HS-27A (cell line): Measurements from ENCODE around the gene UPK1A.
A peak's percentile ranks its signal among the peaks of the same experiment; 100 is the strongest.
"Not testable (repeated sequence)": the region's sequence is repeated elsewhere in the genome, so short reads cannot be mapped to it uniquely, and the experiment has no call there.

ENCODE experiments used
- DNase-seq: peaks from one replicate; pipeline ENCODE4 v3.0.0-alpha.2; 2012; ENCODE audit warnings: low read depth, missing footprints

The UPK1A gene

DNA sequence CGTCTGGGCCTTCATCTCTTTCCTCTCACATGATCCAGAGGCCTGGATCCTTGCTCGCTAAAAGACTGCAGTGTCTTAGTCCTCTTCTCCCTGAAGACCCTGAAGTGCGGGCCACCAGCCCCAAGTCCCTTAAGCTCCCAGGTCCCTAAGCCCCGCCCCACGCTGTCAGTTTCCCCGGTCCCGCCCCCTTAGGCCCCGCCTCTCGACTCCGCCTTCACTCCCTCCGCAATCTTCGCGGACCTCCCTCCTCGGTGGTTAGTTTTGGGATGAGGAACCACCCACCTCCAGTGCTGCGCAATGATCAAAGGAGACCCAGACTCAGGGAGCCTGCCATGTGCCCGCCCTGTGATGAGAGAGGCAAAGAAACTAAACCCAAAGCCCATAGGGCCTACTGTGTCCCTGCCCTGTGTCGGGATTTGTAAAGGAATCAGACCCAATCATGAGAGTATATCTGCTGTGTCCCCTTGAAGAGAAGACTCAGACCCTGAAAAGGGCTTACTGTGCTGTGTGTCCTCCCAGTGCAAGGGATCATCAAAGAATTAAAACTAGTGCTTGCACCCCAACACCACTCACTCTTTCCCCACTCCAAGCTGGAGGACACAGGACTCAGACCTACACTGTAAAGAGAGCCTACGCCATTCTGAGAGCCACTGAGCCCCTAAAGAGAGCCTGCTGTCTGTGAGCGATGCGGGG is 21.2 kb upstream of the UPK1A start:
- DNase-seq, result no peak

DNA sequence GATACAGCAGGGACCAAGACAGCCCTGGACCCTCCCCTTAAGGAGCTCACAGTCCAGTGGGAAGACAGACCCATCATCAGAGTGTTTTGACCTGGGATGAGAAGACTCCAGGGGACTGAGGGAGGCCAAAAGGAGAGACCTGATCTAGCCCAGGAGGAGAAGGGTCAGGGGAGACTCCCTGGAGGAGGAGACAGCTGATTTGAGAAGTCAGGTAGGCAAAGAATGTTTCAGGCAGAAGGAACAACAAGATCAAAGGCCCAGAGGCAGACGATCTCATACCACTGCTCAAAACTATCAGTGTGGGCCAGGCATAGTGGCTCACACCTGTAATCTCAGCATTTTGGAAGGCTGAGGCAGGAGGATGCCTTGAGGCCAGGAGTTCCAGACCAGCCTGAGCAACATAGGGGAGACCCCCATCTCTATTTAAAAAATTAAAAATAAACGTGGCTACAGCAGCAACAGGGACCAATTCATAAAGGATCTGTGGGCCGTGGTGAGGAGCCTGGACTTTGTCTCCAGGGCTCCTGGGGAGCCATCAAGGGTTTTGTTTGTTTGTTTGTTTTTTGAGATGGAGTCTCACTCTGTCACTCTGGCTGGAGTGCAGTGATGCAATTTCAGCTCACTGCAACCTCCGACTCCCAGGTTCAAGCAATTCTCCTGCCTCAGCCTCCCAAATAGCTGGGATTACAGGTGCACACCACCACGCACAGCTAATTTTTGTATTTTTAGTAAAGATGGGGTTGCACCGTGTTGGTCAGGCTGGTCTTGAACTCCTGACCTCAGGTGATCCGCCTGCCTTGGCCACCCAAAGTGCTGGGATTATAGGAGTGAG is 20.4 kb upstream of the UPK1A start:
- DNase-seq, result no peak

DNA sequence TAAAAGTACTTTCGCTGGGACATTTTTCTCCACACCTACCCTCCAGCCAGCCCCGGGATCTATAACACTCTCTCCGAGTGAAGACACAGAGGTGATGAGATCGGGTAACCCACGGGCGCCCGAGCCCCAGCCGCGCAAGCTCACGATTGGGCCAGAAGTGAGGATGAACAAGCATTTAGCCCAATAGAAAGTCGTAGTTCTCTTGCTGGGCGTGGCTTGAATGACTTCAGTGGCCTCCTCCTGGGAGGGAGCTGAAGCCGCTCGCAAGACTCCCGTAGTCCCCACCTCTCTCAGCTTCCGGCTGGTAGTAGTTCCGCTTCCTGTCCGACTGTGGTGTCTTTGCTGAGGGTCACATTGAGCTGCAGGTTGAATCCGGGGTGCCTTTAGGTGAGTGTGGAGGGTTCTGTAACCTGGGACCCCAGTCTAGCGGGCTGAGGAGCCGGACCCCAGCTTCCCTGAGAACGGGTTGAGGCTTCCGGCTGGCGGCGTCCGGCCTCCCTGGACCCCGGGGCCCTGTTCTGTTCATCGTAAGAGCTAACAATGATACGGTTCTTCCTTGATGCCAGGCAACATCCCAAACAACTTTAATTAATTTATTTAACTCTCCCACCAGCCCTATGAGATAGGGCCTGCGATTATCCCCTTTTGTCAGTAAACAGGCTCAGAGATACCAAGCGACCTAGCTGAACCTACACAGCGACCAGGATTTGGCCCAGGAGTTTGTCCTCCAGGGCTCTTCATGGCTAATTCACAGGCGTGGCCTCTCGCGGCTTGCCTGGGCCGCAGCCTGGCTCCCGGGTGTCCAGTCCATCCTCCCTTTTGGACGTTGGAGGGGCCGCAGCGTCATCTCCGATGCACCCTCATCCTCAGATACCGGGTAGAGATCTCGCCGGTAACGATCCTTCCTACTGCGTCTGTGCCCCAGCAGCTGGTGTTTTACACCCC is 18.0 kb upstream of the UPK1A start, which contains the start of gene COX6B1:
TSS of gene COX6B1 (plus strand) at position 307 of the 945 bp plus-strand sequence. CDS start 2,921 bp downstream, outside the sequence.
- DNase-seq, result peak; percentile 99

DNA sequence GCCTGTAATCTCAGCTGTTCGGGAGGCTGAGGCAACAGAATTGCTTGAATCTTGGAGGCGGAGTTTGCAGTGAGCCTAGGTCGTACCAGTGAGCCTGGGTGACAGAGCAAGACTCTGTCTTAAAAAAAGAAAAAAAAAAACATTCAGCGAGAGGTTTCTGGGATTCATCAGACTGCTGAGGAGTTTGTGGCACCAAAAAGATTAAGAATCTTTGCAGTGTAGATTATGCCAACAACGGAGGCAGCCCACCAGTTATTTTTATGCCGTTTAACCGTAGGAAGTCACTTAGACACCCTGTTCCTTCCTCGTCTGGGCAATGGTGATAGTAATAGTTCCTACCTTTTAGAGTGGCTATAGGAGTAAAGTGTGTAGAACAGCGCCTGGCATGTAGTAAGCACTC is 15.7 kb upstream of the UPK1A start:
- no peak for DNase-seq

DNA sequence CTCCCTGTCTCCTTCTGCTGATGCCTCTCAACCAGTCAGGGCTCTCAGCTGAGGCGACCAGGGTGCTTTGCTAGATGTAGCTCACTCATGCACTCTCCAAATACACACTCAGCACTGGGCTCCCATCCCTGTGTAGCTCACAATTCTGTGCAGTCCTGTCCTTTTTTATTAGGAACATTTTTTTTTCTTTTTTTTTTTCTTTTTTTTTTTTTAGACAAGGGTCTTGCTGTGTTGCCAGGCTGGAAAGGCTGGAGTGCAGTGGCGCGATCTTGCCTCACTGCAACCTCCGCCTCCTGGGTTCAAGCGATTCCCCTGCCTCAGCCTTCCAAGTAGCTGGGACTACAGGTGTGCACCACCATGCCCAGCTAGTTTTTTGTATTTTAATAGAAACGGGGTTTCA is 11.5 kb upstream of the UPK1A start:
- DNase-seq, result not testable (repeated sequence)

DNA sequence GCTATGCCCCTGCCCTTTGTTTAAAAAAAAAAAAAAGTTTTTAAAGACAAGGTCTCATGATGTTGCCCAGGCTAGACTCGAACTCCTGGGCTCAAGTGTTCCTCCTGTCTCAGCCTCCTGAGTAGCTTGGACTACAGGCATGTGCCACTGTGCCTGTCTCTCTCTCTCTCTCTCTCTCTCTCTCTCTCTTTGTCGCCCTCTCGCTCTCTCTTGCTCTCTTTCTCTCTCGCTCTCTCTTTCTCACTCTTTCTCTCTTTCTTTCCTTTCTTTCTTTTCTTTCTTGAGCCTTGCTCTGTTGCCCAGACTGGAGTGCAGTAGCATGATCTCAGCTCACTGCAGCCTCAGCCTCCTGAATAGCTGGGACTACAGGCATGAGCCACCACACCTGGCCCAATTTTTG is 10.7 kb upstream of the UPK1A start:
- no peak for DNase-seq

DNA sequence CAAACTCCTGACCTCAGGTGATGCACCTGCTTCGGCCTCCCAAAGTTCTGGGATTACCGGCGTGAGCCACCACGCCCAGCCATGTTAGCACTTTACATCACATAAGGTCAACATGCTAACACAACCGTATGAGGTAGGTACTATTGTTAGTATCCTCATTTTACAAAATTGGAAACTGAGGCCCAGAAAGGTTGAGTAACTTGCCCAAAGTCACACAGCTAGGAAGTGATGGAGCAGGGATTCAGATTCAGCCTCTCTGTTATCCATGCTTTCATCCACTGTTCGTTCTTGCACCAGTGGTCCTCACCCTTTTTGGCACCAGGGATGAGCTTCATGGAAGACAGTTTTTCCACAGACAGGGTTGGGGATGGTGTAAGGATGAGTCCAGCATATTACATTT is 9.6 kb upstream of the UPK1A start:
- DNase-seq, result no peak

DNA sequence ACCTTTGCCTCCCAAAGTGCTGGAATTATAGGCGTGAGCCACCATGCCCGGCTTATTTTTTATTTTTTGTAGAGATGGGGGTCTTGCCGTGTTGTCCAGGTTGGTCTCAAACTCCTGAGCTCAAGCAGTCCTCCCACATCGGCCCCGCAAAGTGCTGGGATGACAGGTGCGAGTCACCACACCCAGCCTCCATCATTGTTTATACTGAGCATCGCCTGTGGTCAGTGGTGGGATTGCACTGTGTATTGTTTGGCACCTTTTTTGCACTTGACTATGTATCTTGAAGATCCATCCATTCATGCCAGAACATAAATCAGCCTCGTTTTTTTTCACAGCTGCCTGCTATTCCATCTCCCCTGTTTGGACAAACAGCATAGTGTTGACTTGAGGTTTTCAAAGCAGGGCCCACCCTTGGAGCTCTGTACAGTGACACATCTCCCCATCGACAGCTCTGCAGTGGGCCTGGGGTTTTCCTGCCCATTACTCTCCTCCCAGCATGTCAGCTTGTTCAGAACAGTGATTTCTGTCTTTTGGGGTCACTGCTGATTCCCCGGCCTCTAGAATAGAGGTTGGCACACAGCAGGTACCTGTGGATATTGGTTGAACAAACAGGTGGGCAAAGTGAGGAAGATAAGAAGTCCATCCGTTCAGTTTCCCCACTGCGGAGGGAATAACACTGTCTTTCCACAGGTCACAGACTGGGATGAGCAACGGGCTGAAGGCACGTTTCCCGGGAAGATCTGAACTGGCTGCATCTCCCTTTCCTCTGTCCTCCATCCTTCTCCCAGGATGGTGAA is 8.2 kb upstream of the UPK1A start:
- no peak for DNase-seq

DNA sequence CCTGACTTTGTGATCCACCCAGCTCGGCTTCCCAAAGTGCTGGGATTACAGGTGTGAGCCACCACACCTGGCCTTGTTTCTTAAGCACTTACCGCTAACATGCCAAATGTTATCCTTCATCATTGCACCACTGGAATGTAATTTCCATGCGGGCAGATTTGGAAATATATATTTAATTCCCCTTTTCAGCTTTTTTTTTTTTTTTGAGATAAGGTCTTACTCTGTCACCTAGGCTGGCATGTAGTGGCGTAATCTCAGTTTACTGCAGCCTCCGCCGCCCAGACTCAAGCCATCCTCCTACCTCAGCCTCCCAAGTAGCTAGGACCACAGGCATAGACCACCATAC is 4.3 kb upstream of the UPK1A start:
- DNase-seq, result no peak

DNA sequence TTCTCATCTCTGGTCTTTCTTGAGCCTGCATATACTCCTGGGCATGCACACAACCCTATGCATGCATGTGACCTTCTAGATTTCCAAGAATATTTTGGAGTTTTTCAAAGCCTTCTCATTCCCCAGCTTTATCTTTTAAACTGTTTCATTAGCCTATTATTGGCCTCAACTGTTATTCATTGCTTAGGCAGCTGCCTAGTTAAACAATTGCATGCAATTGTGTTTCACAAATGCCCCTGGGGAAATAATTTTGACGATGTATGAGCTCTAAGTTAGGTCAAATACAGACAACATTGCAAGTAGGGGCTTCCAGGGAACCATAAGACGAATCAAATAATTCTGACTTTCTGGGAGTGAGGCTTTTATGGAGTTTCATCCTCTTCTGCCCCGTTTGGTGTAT is 2.3 kb upstream of the UPK1A start:
- no peak for DNase-seq

DNA sequence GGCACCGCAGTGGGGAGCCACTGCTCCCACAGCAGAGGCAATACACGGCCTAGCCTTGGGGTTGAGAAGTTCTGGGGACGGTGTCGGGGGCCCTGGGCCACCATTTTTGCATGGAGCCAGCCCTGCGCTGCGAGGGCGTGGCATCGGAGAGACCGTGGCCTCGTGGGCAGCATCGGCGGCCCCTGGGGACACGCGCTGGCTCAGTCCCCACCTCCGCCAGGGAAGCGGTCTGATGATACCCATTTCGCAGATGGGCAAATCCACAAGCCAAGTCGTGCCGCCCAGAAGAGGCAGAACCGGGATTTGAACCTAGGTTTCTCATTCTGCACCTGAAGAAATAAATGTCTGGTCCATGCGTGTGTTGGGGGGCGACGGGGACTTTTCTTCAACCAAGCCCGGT is 1.2 kb upstream of the UPK1A start:
- no peak for DNase-seq

DNA sequence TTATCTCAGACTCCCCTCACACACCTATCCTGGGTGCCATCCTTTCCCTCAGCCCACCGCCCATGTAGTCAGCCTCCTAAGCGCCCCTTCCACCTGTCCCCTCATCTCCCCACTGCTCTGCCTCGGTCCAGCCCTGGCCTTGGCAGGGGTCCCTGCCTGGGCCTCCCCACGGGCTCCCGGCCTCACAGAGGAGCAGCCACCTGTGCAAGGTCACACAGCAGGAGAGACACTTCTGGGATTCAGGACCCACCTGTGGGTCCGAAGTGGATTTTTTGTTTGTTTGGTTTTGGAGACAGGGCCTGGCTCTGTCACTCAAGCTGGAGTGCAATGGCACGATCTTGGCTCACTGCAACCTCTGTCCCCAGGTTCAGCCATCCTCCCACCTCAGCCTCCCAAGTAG is 713 bp upstream of the UPK1A start:
- DNase-seq, result no peak

DNA sequence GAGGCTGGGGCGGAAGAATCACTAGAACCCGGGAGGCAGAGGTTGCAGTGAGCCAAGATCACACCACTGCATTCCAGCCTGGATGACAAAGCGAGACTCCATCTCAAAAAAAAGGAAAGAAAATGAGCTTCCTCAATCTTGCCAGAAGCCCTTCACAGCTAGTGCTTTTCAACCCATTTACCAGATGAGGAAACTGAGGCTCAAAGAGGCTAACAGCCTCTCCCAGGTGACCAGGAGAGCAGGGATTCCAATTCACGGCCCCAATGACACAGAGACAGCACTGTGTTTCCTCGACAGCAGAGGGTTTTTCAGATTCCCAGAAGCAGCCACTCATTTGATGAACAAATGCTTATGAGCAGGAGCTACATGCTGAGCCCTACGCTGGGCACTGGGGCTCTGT is 3.2 kb downstream of the UPK1A start:
- DNase-seq, result no peak

DNA sequence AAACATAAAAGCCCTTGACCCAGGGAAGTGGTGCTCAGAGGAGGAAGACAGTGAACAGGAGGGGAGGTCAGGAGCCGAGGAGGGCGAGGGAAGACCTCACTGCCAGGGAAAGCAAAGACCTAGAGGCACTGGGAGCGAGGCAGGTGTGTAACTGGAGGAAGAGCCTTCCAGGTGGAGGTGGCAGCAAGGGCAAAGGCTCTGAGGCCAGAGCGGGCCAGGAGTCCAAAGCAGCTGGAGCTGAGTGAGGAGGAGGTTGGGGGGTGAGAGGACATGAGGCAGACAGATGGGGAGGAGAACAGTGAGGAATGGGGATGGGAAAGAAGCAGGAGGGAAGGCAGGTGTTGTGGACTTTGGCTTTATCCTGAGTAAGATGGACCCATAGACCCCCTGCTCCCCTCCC is 3.7 kb downstream of the UPK1A start:
- no peak for DNase-seq

DNA sequence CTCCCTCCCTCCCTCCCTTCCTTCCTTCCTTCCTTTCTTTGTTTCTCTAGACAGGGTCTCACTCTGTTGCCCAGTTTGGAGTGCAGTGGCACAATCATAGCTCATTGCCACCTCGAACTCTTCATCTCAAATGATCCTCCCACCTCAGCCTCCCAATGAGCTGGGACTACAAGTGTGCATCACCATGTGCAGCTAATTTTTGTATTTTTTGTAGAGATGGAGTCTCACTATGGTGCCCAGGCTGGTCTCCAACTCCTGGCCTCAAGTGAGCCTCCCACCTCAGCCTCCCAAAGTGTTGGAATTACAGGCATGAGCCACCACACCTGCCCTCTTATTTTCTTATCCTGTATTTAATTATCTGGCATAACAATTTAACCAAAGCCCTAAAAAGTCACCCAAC is 4.4 kb downstream of the UPK1A start:
- DNase-seq, result no peak

DNA sequence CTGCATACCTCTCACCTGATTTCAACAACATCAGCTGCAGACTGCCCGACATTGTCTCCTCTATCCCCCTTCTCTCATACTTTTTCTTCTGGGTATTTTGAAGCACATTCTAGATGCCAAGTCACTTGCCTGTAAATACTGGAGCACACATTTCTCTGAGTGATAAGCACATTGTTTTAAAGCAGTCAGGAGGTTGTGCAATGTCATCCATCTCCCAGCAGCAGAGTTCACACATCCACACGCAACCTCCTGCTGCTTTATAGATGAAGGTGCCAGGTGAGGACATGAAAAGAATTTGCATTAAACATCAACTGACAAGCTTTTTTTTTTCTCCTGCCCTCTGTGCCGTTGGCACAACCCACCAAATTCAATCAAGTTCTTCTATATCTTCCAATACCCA is 5.5 kb downstream of the UPK1A start:
- DNase-seq, result no peak

DNA sequence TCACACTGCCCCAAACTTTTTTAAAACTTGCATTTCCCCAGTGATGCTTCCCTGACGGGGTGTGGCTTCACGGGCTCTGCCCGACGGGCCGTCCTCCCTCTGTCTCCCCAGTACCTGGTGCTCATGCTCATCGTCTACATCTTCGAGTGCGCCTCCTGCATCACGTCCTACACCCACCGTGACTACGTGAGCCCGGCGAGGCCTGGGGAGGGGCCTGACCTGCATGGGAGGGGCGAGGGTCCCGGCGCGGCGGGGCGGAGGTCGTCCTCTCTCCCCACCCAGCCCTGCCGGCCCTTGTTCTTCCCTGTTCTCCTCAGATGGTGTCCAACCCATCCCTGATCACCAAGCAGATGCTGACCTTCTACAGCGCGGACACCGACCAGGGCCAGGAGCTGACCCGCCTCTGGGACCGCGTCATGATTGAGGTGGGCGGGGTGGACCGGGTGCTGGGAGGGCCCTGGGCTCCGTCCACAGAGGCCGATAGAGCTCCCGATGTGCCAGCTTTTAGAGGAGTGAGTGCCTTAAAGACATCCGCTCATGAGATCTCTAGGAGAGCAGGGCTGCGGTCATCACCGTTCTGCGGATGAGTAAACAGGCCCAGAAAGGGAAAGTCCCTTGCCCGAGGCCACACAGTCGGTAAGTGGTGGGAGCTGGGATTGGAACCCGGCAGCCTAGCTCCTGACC is 6.9 kb downstream of the UPK1A start:
- no peak for DNase-seq

DNA sequence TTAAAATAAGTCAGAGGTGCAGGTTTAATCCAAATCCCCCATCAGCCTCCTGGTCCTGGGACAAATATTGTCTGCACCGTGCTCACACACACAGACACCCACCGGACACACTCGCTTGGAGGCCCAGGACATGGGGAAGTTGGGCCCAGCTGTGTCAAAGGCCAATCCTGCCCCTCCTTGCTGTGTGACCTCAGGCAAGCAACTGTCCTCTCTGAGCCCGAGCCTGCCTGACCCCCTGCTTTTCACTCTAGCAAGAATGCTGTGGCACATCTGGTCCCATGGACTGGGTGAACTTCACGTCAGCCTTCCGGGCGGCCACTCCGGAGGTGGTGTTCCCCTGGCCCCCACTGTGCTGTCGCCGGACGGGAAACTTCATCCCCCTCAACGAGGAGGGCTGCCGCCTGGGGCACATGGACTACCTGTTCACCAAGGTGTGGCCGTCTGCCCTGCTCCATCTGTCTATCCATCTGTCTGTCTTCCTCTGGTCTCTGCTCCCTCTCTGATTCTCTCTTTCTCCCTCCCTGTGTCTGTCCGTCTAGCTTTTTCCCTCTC is 9.3 kb downstream of the UPK1A start:
- no peak for DNase-seq

DNA sequence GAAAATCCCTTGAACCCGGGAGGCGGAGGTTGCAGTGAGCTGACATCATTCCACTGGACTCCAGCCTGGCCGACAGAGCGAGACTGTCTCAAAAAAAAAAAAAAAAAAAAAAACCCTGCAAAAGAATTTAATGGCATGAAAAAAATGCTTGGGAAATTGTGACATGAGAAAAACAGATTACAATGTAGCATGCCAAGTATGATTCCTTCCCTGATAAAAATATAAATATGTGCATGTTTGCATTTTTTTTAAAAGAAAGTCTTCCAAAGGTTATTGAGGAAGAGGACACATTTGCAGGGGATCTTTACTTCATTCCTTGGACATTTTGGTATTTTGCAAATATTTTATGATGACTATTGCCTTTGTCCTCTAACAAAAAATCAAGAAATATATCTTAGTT is 23.5 kb downstream of the UPK1A start:
- no peak for DNase-seq

DNA sequence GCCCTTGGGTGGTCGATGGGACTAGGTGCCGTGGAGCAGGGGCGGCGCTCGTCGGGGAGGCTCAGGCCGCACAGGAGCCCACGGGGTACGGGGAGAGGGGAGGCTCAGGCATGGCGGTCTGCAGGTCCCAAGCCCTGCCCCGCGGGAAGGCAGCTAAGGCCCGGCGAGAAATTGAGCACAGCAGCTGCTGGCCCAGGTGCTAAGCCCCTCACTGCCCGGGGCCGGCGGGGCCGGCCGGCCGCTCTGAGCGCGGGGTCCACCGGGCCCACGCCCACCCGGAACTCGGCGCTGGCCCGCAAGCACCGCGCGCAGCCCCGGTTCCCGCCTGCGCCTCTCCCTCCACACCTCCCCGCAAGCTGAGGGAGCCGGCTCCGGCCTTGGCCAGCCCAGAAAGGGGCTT is 24.8 kb downstream of the UPK1A start:
- not testable (repeated sequence) for DNase-seq

DNA sequence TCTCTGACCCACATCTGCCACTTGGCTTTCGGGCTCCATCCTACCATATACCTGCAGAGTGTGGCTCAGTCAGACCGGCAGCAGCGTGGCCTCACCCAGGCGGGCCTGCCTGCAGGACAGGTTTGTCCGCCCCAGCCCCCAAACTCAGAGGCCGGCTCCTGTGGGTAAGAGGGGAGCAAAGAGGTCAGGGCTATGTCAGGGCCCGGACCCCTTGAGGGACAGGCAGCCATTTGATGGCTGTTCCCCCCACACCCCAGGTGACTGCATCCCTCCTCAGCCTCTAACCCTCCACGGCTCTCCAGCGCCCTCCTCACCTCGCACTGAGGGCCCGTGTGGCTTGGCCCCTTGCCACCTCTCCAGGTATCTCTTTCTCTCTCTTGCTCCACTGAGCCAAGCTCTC is 25.7 kb downstream of the UPK1A start:
- no peak for DNase-seq
